ENCODE measurements around the gene UNCX.

GRCh38 chr7:1218541-1219165 is 14.0 kb upstream of the UNCX start:
- TF ChIP-seq CTCF (conservative IDR thresholded peaks at IDR 0.05; ENCODE audit: low read length) (no peak), EZH2phosphoT487 (IDR thresholded peaks at IDR 0.05; ENCODE audit: borderline replicate concordance, low read depth, low read length) (no peak)

All from OCI-LY7 (cell line).